ENCODE measurements around the gene ZNF543.

GRCh38 chr19:57308514-57308913 is 11.8 kb upstream of the ZNF543 start:
- TF ChIP-seq POLR2A (IDR thresholded peaks at IDR 0.05; ENCODE audit: low read length) (no peak), GATA1 (IDR thresholded peaks at IDR 0.05; ENCODE audit: low read depth, low read length) (no peak)

Data from erythroblast (primary cell).